Testis (tissue), 2 donors: Measurements from ENCODE around the gene EIF4G2.

Source experiments
- POLR2A ChIP-seq: fragments of 450-650 bp; IDR thresholded peaks from one replicate; pipeline ENCODE4 v1.6.1; 2017; ENCODE audit warnings: antibody characterized with exemption, mild to moderate bottlenecking, moderate library complexity
- TF ChIP-seq, protein P1 (sequence below), 3 experiments: fragments of 450-650 bp in 2 of 3; fragments of 200-600 bp in 1 of 3; sonication (generic) in 1 of 3; IDR thresholded peaks; one replicate each; pipeline ENCODE4 v1.5.1; 2016 to 2019; ENCODE audit warnings: antibody characterized with exemption in 3 of 3, mild to moderate bottlenecking in 2 of 3, moderate library complexity in 1 of 3

GRCh38 chr11:10763766-10764165 is 45.0 kb downstream of the EIF4G2 start:
- TF ChIP-seq, protein P1, sequence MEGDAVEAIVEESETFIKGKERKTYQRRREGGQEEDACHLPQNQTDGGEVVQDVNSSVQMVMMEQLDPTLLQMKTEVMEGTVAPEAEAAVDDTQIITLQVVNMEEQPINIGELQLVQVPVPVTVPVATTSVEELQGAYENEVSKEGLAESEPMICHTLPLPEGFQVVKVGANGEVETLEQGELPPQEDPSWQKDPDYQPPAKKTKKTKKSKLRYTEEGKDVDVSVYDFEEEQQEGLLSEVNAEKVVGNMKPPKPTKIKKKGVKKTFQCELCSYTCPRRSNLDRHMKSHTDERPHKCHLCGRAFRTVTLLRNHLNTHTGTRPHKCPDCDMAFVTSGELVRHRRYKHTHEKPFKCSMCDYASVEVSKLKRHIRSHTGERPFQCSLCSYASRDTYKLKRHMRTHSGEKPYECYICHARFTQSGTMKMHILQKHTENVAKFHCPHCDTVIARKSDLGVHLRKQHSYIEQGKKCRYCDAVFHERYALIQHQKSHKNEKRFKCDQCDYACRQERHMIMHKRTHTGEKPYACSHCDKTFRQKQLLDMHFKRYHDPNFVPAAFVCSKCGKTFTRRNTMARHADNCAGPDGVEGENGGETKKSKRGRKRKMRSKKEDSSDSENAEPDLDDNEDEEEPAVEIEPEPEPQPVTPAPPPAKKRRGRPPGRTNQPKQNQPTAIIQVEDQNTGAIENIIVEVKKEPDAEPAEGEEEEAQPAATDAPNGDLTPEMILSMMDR (IDR thresholded peaks at IDR 0.05) = no peak
- no peak for TF ChIP-seq POLR2A
